ENCODE results near the gene TRAF4. TPM values are rescaled to one million over a fixed set of nuclear protein-coding genes. Genes with fewer than 3 reads are reported as not detected.

The TRAF4 gene
- total and polyA plus RNA-seq, 9 of the 15 experiments (the other 6 are each of a cell fraction or from before 2014, with no cell fraction given): 2.4 to 147 (median 72.4) TPM

- no peak for TF ChIP-seq TAL1 (IDR thresholded peaks at IDR 0.05)
- no peak for TF ChIP-seq ZBTB8A (IDR thresholded peaks at IDR 0.05; ENCODE audit: partially characterized antibody)
- TF ChIP-seq ATF6 (CRISPR knock-in tag; IDR thresholded peaks at IDR 0.05): 0 out of 2 replicates have a peak, but pooled peaks have one; percentile 30
- TF ChIP-seq, protein P1, sequence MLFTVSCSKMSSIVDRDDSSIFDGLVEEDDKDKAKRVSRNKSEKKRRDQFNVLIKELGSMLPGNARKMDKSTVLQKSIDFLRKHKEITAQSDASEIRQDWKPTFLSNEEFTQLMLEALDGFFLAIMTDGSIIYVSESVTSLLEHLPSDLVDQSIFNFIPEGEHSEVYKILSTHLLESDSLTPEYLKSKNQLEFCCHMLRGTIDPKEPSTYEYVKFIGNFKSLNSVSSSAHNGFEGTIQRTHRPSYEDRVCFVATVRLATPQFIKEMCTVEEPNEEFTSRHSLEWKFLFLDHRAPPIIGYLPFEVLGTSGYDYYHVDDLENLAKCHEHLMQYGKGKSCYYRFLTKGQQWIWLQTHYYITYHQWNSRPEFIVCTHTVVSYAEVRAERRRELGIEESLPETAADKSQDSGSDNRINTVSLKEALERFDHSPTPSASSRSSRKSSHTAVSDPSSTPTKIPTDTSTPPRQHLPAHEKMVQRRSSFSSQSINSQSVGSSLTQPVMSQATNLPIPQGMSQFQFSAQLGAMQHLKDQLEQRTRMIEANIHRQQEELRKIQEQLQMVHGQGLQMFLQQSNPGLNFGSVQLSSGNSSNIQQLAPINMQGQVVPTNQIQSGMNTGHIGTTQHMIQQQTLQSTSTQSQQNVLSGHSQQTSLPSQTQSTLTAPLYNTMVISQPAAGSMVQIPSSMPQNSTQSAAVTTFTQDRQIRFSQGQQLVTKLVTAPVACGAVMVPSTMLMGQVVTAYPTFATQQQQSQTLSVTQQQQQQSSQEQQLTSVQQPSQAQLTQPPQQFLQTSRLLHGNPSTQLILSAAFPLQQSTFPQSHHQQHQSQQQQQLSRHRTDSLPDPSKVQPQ (CRISPR knock-in tag; IDR thresholded peaks at IDR 0.05; ENCODE audit: borderline replicate concordance): no peak
- TF ChIP-seq JUNB (CRISPR knock-in tag; conservative IDR thresholded peaks at IDR 0.05): no peak
- TF ChIP-seq PPARD (CRISPR knock-in tag; IDR thresholded peaks at IDR 0.05): no peak
- TF ChIP-seq ZNF354B (CRISPR knock-in tag; IDR thresholded peaks at IDR 0.05): no peak
- 0 out of 2 replicates have a peak, but pooled peaks have one; percentile 10 for TF ChIP-seq FOXK1 (CRISPR knock-in tag; IDR thresholded peaks at IDR 0.05; ENCODE audit: borderline replicate concordance)
- TF ChIP-seq ZNF717 (CRISPR knock-in tag; IDR thresholded peaks at IDR 0.05): no peak
- TF ChIP-seq STAT5A (IDR thresholded peaks at IDR 0.05; ENCODE audit: borderline replicate concordance, low read length): 0 out of 2 replicates have a peak, but pooled peaks have one; percentile 38
- no peak for TF ChIP-seq ZNF239 (CRISPR knock-in tag; IDR thresholded peaks at IDR 0.05)
- TF ChIP-seq, protein P2, sequence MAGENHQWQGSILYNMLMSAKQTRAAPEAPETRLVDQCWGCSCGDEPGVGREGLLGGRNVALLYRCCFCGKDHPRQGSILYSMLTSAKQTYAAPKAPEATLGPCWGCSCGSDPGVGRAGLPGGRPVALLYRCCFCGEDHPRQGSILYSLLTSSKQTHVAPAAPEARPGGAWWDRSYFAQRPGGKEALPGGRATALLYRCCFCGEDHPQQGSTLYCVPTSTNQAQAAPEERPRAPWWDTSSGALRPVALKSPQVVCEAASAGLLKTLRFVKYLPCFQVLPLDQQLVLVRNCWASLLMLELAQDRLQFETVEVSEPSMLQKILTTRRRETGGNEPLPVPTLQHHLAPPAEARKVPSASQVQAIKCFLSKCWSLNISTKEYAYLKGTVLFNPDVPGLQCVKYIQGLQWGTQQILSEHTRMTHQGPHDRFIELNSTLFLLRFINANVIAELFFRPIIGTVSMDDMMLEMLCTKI (IDR thresholded peaks at IDR 0.05; ENCODE audit: partially characterized antibody): no peak
- no peak for TF ChIP-seq SIX5 (IDR thresholded peaks at IDR 0.05; ENCODE audit: borderline replicate concordance in 1 of 2, insufficient read depth in 1 of 2, low read depth in 1 of 2, low read length in 2 of 2)
- TF ChIP-seq ZNF217 (CRISPR knock-in tag; IDR thresholded peaks at IDR 0.05): no peak
- 0 out of 2 replicates have a peak, but pooled peaks have one; percentile 54 for TF ChIP-seq PURB (CRISPR knock-in tag; IDR thresholded peaks at IDR 0.05; ENCODE audit: low read depth)
- TF ChIP-seq ZNF785 (CRISPR knock-in tag; IDR thresholded peaks at IDR 0.05): no peak
- no peak for TF ChIP-seq FOXO4 (CRISPR knock-in tag; IDR thresholded peaks at IDR 0.05)
- no peak for TF ChIP-seq ZNF197 (CRISPR knock-in tag; IDR thresholded peaks at IDR 0.05; ENCODE audit: low read depth)
- TF ChIP-seq KLF6 (CRISPR knock-in tag; IDR thresholded peaks at IDR 0.05; ENCODE audit: borderline replicate concordance): no peak
- no peak for TF ChIP-seq ZNF165 (CRISPR knock-in tag; IDR thresholded peaks at IDR 0.05; ENCODE audit: borderline replicate concordance)
- TF ChIP-seq TEAD4 (IDR thresholded peaks at IDR 0.05; ENCODE audit: low read length): no peak
- no peak; the same call in 1 of the 2 replicates for TF ChIP-seq TEAD4 (CRISPR knock-in tag; IDR thresholded peaks at IDR 0.05; ENCODE audit: borderline replicate concordance)
- TF ChIP-seq EP300 (IDR thresholded peaks at IDR 0.05; ENCODE audit: low read length): no peak
These were observed 18.1 kb upstream of the TRAF4 start (continued) for GRCh38 chr17:28725660-28726225.

Data from K562 (cell line).